Fibroblast of lung (primary cell): ENCODE data around the gene ATP5PB. TPM values are rescaled to one million over a fixed set of nuclear protein-coding genes. Genes with fewer than 3 reads are reported as not detected.

Experiments used
- DNase-seq, 2 donors: peaks; one replicate each; pipeline versions ENCODE4 v3.0.0 to v3.0.0-alpha.2; 2010; ENCODE audit warnings: low read depth in 2 of 2
- H2AFZ ChIP-seq: 2 replicates; pipeline ENCODE4 v1.5.1; 2012; ENCODE audit warnings: low read length, control low read depth, inconsistent platforms
- H3K27ac ChIP-seq: 2 replicates; pipeline ENCODE4 v1.5.1; 2011; ENCODE audit warnings: low read length, control low read depth; ENCODE audit not compliant: insufficient read depth
- H3K27me3 ChIP-seq: 2 replicates; pipeline ENCODE4 v1.5.1; 2011; ENCODE audit warnings: mild to moderate bottlenecking, low read length; ENCODE audit not compliant: control insufficient read depth, insufficient read depth
- H3K36me3 ChIP-seq: 2 replicates; pipeline ENCODE4 v1.5.1; 2011; ENCODE audit warnings: low read length; ENCODE audit not compliant: control insufficient read depth, insufficient read depth
- H3K4me1 ChIP-seq: 2 replicates; pipeline ENCODE4 v1.5.1; 2011; ENCODE audit warnings: low read length; ENCODE audit not compliant: control insufficient read depth, insufficient read depth; ENCODE audit errors: extremely low read depth
- H3K4me2 ChIP-seq: 2 replicates; pipeline ENCODE4 v1.5.1; 2011; ENCODE audit warnings: low read length, control low read depth; ENCODE audit not compliant: insufficient read depth; ENCODE audit errors: extremely low read depth
- H3K4me3 ChIP-seq, 4 experiments: fragments of 200-600 bp in 1 of 4; sonication (generic) in 1 of 4; replicated peaks in 1 of 4; 2 replicates each; pipeline ENCODE4 v1.5.1; 2011 to 2016; ENCODE audit warnings: low read length in 4 of 4, low read depth in 3 of 4, mild to moderate bottlenecking in 3 of 4, control low read depth in 2 of 4, inconsistent platforms in 1 of 4, mixed read lengths in 1 of 4; ENCODE audit not compliant: insufficient read depth in 1 of 4; ENCODE audit errors: control extremely low read depth in 1 of 4
- H3K79me2 ChIP-seq: 2 replicates; pipeline ENCODE4 v1.5.1; 2012; ENCODE audit warnings: mild to moderate bottlenecking, low read length, inconsistent platforms; ENCODE audit not compliant: control insufficient read depth, insufficient read depth
- H3K9ac ChIP-seq: 2 replicates; pipeline ENCODE4 v1.5.1; 2011; ENCODE audit warnings: mild to moderate bottlenecking, low read length, control low read depth; ENCODE audit not compliant: insufficient read depth
- H3K9me3 ChIP-seq: 2 replicates; pipeline ENCODE4 v1.5.1; 2012; ENCODE audit warnings: low read depth, low read length; ENCODE audit not compliant: control insufficient read depth, insufficient read depth
- H4K20me1 ChIP-seq: 2 replicates; pipeline ENCODE4 v1.5.1; 2011; ENCODE audit warnings: low read length; ENCODE audit not compliant: control insufficient read depth, insufficient read depth; ENCODE audit errors: extremely low read depth
- EZH2 ChIP-seq: IDR thresholded peaks from 2 replicates; pipeline ENCODE4 v1.5.1; 2012; ENCODE audit warnings: low read length, control low read depth, mild to moderate bottlenecking; ENCODE audit errors: missing control alignments
- polyA plus RNA-seq, 2 donors: library from polyadenylated mRNA; depleted of rRNA in 1 of 2; stranded (reverse) in 1 of 2; unstranded in 1 of 2; fragments of >200 nt; gene quantifications; 2 replicates each; pipeline ENCODE4 v1.2.1, GENCODE V29; 2011 to 2012; ENCODE audit warnings: missing spikeins in 1 of 2
- total RNA-seq: library from RNA; depleted of rRNA; stranded (reverse); fragments of >200 nt; gene quantifications from 2 replicates; pipeline ENCODE4 v1.2.1, GENCODE V29; 2014
- TF ChIP-seq, protein P1 (sequence below), 2 donors: IDR thresholded peaks in 1 of 2; conservative IDR thresholded peaks in 1 of 2; 1 replicate in 1 of 2; 2 replicates in 1 of 2; pipeline ENCODE4 v1.5.1; 2011 to 2012; ENCODE audit warnings: low read length in 2 of 2, control low read depth in 1 of 2, inconsistent platforms in 1 of 2, low read depth in 1 of 2, mild to moderate bottlenecking in 1 of 2

The ATP5PB gene
- total and polyA plus RNA-seq, 2 donors (not counting 1 experiment from before 2014, with no cell fraction given) = 162 to 417 TPM

DNA sequence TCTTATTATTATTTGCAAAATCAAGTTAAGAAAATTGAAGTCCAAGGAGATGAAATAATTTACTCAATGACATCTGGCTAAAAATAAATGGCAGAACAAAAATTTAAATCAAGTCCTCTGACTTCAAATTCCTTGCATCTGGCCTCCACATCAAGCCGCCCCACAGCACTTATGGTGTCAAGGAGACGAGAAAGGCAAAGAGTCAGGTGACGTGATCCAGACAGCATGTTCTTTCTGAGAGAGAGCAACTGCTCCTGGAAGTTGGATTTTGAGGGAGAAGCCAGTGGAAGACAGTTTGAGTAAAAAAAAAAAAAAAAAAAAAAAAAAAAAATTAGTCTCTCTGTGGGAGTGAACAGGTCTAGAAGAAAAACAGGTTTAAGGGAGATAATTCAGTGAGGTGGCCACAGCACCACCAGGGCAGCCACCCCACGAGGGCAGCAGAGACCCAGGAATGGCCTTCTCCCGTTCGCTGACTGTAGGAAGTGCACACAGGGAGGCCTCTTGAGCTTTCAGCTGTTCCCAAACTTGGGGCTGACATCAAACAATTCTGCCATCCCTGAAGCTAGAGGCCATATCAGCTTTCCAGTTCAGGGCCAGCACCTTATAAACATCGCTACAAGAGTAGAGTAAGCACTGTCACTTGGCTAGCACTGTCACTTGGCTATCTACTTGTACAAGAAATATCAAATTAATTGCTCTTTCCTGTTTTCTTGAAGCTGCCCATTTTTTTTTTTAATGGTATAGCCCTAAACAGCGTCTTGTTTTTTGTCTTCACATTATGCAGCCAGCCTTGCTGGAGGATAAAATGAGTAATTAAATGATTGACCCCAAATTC, 32.3 kb downstream of the ATP5PB start:
- Histone ChIP-seq H3K4me3 (no peak overlapping the region), H3K27me3 (no peaks in the 10 kb centered on the region), H3K4me1 (no peaks in the 10 kb centered on the region), H3K9me3 (no peaks in the 10 kb centered on the region), H3K36me3 (no peaks in the 10 kb centered on the region), H2AFZ (no peak overlapping the region), H3K9ac (no peak overlapping the region), H3K27ac (no peak overlapping the region), H3K4me2 (no peak overlapping the region), H3K79me2 (no peaks in the 10 kb centered on the region), H4K20me1 (no peaks in the 10 kb centered on the region)
- peak; percentile 45 to 70 for DNase-seq
- TF ChIP-seq, protein P1, sequence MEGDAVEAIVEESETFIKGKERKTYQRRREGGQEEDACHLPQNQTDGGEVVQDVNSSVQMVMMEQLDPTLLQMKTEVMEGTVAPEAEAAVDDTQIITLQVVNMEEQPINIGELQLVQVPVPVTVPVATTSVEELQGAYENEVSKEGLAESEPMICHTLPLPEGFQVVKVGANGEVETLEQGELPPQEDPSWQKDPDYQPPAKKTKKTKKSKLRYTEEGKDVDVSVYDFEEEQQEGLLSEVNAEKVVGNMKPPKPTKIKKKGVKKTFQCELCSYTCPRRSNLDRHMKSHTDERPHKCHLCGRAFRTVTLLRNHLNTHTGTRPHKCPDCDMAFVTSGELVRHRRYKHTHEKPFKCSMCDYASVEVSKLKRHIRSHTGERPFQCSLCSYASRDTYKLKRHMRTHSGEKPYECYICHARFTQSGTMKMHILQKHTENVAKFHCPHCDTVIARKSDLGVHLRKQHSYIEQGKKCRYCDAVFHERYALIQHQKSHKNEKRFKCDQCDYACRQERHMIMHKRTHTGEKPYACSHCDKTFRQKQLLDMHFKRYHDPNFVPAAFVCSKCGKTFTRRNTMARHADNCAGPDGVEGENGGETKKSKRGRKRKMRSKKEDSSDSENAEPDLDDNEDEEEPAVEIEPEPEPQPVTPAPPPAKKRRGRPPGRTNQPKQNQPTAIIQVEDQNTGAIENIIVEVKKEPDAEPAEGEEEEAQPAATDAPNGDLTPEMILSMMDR (conservative IDR thresholded peaks at IDR 0.05 in 1 of 2, IDR thresholded peaks at IDR 0.05 in 1 of 2; ENCODE audit: low read depth in 1 of 2, low read length in 2 of 2) = peak; percentile 82 to 84
- TF ChIP-seq EZH2 = no peak

GRCh38 chr1:111483166-111483565, 33.9 kb downstream of the ATP5PB start:
- Histone ChIP-seq H3K27ac (no peak overlapping the region), H3K9ac (no peak overlapping the region), H3K79me2 (no peaks in the 10 kb centered on the region), H3K4me3 (no peak overlapping the region), H4K20me1 (no peaks in the 10 kb centered on the region), H3K4me1 (no peaks in the 10 kb centered on the region), H2AFZ (no peak overlapping the region), H3K4me2 (no peak overlapping the region), H3K9me3 (no peaks in the 10 kb centered on the region), H3K36me3 (no peaks in the 10 kb centered on the region), H3K27me3 (no peaks in the 10 kb centered on the region)
- DNase-seq = peak; percentile 5 to 49
- TF ChIP-seq, protein P1 (conservative IDR thresholded peaks at IDR 0.05 in 1 of 2, IDR thresholded peaks at IDR 0.05 in 1 of 2; ENCODE audit: low read depth in 1 of 2, low read length in 2 of 2) = no peak
- TF ChIP-seq EZH2 = no peak

- Histone ChIP-seq H4K20me1 (no peaks in the 10 kb centered on the region), H3K4me3 (no peak overlapping the region), H3K9ac (no peak overlapping the region), H3K27ac (no peak overlapping the region), H3K4me2 (no peak overlapping the region), H2AFZ (no peak overlapping the region), H3K4me1 (no peaks in the 10 kb centered on the region), H3K36me3 (no peaks in the 10 kb centered on the region), H3K79me2 (no peaks in the 10 kb centered on the region), H3K9me3 (no peaks in the 10 kb centered on the region), H3K27me3 (peaks cover 4% of the 10 kb centered on the region)
- DNase-seq = no peak
- TF ChIP-seq EZH2 = no peak
- TF ChIP-seq, protein P1 (conservative IDR thresholded peaks at IDR 0.05 in 1 of 2, IDR thresholded peaks at IDR 0.05 in 1 of 2; ENCODE audit: low read depth in 1 of 2, low read length in 2 of 2) = no peak
These were observed 34.6 kb downstream of the ATP5PB start for GRCh38 chr1:111483876-111484275.
